HG02943 (cell line): ENCODE data around the gene IRF2.
A peak's percentile ranks its signal among the peaks of the same experiment; 100 is the strongest.

Source experiments
- ATAC-seq: cut with Tn5 transposase; IDR thresholded peaks from one replicate; pipeline ENCODE4 v1.9.1; 2021; ENCODE audit warnings: mild to moderate bottlenecking, low read depth, moderate library complexity; ENCODE audit not compliant: unreplicated experiment

The IRF2 gene

DNA sequence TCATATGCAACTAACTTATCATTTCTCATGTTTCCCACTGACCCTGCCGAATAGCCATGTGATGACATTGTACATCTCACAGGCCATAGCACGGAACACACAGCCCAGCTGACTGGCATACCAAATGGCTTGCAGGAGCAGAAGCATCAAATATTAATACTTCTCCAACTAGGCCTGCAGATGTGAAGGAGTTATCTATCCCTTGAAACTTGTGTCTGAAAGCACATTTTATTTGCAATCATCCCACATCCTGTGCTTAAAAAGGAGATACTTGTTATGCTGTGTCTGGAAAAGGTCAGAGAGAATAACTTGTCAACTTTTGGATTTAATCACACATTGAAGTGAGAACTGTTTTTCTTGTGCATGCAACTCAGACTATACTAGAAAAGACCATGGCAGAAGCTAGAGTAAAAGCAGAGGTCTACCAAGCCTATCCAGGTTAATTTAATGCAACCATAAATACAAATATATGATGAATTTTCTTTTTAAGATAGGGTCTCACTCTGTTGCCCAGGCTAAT is 100.4 kb downstream of the IRF2 start:
- ATAC-seq, result no peak

GRCh38 chr4:184371390-184371787 is 103.0 kb downstream of the IRF2 start:
- no peak for ATAC-seq

GRCh38 chr4:184370711-184371389 is 103.5 kb downstream of the IRF2 start:
- no peak for ATAC-seq

DNA sequence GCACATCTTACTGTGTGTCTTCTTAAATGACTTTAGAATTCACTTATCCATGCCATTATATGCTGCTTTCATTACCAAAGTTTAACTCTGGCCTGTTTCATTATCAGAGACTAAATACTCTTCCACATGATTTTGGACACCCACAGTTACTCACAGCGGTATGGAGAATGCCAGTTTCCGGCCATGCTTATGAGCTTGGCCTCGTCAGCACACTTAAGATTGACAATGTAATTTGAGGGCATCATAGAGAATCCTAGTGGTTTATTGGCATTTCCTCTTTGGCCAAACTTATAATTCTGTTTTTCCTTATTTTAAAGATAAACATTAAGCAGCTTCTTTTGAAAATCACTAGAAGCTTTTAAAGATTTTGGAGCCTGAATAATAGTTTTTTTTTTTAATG is 104.5 kb downstream of the IRF2 start:
- ATAC-seq, result no peak

- ATAC-seq, result no peak
These were observed 105.6 kb downstream of the IRF2 start for GRCh38 chr4:184368731-184369130.

DNA sequence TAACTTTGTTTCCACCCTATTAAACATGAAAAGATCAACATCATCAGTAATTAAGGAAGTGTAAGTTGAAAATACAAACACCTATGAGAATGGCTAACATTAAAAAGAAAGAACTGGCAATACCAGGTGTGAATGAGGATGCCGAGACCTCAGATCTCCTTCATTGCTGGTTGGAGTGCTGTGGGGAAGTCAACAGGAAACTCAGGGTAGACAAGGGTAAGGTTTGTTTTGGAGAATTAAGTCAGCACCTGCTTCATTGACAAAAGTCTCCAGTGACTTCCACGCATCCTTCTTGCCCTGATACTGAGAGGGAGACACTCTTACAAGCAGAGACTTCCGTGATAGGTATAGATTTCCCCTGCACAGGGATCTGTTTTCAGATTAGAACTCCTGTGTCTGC is 106.1 kb downstream of the IRF2 start:
- ATAC-seq, result no peak

- ATAC-seq, result peak; percentile 89
These were observed 110.0 kb downstream of the IRF2 start for GRCh38 chr4:184364100-184364921.

- ATAC-seq, result no peak
These were observed 111.1 kb downstream of the IRF2 start for GRCh38 chr4:184363258-184363657.

DNA sequence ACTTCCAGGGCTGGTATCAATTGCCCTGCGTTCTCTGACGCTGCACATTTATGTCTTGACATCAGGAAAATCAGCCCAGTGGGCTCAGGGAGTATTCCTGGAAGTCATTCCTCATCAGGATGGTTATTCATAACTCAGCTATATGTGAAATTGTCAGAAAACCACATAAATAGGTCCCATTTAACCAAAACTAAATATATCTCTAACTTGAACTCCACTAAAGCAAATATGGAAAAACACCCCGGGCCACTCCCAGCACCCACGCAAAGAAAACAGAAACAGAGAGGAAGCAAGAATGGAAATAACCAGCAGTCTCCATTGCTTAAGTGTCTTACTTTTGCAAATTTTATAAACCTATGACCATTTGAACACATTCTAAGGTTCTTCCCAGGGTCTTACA is 112.0 kb downstream of the IRF2 start:
- ATAC-seq, result no peak

- ATAC-seq, result no peak
These were observed 112.9 kb downstream of the IRF2 start for GRCh38 chr4:184361443-184361842.

GRCh38 chr4:184359888-184360287 is 114.5 kb downstream of the IRF2 start:
- no peak for ATAC-seq

DNA sequence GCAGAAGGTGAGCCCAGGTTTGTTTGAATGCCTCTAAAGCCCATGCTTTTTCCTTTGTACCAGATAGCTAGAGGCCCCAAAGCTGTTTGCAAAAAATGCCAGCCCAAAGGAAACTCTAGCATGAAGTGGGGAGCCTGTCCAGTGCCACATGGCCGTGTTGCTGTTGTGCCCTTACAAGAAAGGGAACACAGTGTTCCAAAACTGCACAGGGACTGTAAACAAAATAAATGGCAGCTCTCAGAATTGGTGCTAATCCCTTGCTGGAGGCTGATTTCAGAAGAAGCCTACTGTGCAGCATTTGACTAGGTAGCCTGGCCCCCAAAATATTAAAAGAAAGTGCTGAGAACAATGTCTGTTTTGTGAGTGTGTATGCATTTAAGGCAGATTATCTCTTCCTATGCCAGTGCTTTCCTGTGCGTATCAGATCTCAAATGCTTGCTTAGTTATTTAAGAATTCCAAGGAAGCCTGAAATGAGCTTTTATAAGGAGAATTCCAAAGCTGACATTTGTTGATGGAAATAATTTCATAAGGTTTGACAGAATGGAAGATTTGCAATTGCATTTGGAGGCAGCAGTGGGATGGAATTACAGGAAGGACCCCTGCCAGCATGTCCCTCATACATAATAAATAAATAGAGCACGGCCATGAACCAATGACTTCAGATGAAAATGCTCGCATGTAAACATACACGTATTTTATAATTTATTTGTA is 115.7 kb downstream of the IRF2 start:
- no peak for ATAC-seq

DNA sequence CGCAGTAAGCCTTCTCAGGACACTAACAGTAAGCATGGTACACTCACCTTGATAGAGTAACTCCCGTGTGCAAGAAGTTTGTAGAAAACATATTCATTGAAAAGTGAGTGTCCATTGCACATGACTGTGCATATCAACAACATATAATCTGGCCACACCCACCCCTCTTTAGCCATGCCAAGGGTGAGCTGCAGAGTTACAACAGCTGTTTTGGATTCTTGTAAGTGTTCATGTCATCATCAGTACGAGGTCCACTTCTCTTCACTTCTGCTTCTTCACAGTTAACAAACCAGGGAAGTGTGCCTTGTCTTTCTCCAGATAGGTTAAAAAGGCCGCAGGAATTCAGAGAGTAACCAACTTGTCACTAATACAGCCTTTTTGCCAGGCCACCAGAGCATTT is 116.6 kb downstream of the IRF2 start:
- no peak for ATAC-seq

GRCh38 chr4:184357165-184357564 is 117.2 kb downstream of the IRF2 start:
- no peak for ATAC-seq

DNA sequence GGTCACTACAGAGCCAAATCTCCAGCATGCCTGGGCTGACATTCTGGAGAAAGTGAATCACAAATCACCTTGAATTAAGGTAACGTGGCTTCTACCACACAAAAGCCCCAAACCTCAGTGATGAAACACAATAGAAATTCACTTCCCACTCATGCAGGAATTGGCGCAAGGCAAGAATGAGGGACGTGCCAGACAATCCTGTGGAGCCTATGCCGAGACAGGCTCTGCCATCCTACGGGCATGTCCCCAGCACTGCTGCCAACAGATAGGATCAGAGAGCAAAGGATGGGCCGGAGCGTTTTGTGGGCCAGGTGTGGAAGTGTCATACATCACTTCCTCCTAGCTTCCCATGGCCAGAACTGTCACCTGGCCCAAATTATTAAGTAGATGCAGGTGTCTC is 118.0 kb downstream of the IRF2 start:
- no peak for ATAC-seq

DNA sequence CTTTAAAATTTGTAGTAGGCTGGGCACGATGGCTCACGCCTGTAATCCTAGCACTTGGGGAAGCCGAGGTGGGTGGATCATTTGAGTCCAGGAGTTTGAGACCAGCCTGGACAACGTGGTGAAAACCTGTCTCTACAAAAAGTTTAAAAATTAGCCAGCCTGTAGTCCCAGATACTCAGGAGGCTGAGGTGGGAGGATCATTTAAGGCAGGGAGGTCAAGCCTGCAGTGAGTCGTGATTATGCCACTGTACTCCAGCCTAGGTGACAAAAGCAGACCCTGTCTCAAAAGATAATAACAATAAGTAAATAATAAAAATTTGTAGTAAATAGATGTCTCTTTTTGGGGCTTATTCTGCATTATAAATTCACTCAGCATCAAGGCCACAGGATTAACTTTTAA is 118.5 kb downstream of the IRF2 start:
- ATAC-seq, result no peak

GRCh38 chr4:184355111-184355604 is 119.2 kb downstream of the IRF2 start:
- ATAC-seq, result no peak

DNA sequence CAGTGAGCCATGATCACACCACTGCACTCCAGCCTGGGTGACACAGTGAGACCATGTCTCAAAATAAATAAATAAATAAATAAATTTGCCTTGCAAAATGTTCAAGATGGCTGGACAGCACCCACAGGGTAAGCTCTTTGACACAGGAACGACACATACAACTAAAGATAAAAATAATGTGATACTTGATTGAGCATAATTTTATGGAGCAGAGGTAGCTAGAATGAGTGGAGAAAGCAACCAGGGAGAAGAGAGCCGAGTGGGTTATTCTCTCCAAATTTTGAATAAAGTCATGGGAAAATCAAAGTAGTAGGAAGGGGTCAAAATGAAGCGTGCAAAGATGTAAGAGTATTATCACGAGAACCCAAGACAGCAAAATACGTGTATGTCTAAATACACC is 121.5 kb downstream of the IRF2 start:
- no peak for ATAC-seq

GRCh38 chr4:184351560-184352451 is 122.5 kb downstream of the IRF2 start:
- no peak for ATAC-seq

- no peak for ATAC-seq
These were observed 123.4 kb downstream of the IRF2 start for GRCh38 chr4:184350964-184351363.
